GF-D8 (cell line): ENCODE results near the gene CCDC158.
"Not testable (repeated sequence)": the region's sequence is repeated elsewhere in the genome, so short reads cannot be mapped to it uniquely, and the experiment has no call there.

Source experiments
- DNase-seq: peaks from one replicate; lab custom pipeline; 2025; lab: John Stamatoyannopoulos, UW

The CCDC158 gene

GRCh38 chr4:76373919-76374552 lies 46.9 kb downstream of the CCDC158 start:
- DNase-seq: no peak

GRCh38 chr4:76366737-76367136 lies 54.2 kb downstream of the CCDC158 start:
- DNase-seq: no peak

- no peak for DNase-seq
Observed at GRCh38 chr4:76365636-76366035, 55.3 kb downstream of the CCDC158 start.

GRCh38 chr4:76364763-76365162 lies 56.2 kb downstream of the CCDC158 start:
- no peak for DNase-seq

GRCh38 chr4:76363556-76364290 lies 57.2 kb downstream of the CCDC158 start:
- no peak for DNase-seq

- no peak for DNase-seq
Observed at GRCh38 chr4:76361689-76362412, 59.1 kb downstream of the CCDC158 start.

GRCh38 chr4:76359881-76360466 lies 61.0 kb downstream of the CCDC158 start:
- DNase-seq: not testable (repeated sequence)

GRCh38 chr4:76357981-76358380 lies 63.0 kb downstream of the CCDC158 start:
- no peak for DNase-seq

- peak; percentile 22 for DNase-seq
Observed at GRCh38 chr4:76354517-76355473, 66.1 kb downstream of the CCDC158 start.

- DNase-seq: no peak
Observed at GRCh38 chr4:76342803-76343202, 78.1 kb downstream of the CCDC158 start.

GRCh38 chr4:76342191-76342590 lies 78.8 kb downstream of the CCDC158 start:
- DNase-seq: no peak

- DNase-seq: no peak
Observed at GRCh38 chr4:76341063-76341462, 79.9 kb downstream of the CCDC158 start.

GRCh38 chr4:76339364-76339763 lies 81.6 kb downstream of the CCDC158 start:
- no peak for DNase-seq

GRCh38 chr4:76334885-76335284 lies 86.1 kb downstream of the CCDC158 start:
- DNase-seq: no peak

- no peak for DNase-seq
Observed at GRCh38 chr4:76326515-76326914, 94.4 kb downstream of the CCDC158 start.

- DNase-seq: no peak
Observed at GRCh38 chr4:76325072-76325471, 95.9 kb downstream of the CCDC158 start.

- no peak for DNase-seq
Observed at GRCh38 chr4:76322236-76322635, 98.7 kb downstream of the CCDC158 start.

GRCh38 chr4:76316131-76316530 lies 104.8 kb downstream of the CCDC158 start:
- DNase-seq: no peak

- no peak for DNase-seq
Observed at GRCh38 chr4:76315267-76315918, 105.5 kb downstream of the CCDC158 start.

GRCh38 chr4:76313547-76313946 lies 107.4 kb downstream of the CCDC158 start:
- no peak for DNase-seq

- no peak for DNase-seq
Observed at GRCh38 chr4:76312457-76312856, 108.5 kb downstream of the CCDC158 start.
